Hippocampal formation (tissue), 2 donors: ENCODE results near the gene MPZL1.
A peak's percentile ranks its signal among the peaks of the same experiment; 100 is the strongest.
"Not testable (repeated sequence)": the region's sequence is repeated elsewhere in the genome, so short reads cannot be mapped to it uniquely, and the experiment has no call there.

Source experiments
- DNase-seq, 2 donors: peaks; one replicate each; lab custom pipeline; 2025; lab: John Stamatoyannopoulos, UW

Gene MPZL1

GRCh38 chr1:167719715-167720421 lies 1.9 kb upstream of the MPZL1 start:
- not testable (repeated sequence) for DNase-seq

DNA sequence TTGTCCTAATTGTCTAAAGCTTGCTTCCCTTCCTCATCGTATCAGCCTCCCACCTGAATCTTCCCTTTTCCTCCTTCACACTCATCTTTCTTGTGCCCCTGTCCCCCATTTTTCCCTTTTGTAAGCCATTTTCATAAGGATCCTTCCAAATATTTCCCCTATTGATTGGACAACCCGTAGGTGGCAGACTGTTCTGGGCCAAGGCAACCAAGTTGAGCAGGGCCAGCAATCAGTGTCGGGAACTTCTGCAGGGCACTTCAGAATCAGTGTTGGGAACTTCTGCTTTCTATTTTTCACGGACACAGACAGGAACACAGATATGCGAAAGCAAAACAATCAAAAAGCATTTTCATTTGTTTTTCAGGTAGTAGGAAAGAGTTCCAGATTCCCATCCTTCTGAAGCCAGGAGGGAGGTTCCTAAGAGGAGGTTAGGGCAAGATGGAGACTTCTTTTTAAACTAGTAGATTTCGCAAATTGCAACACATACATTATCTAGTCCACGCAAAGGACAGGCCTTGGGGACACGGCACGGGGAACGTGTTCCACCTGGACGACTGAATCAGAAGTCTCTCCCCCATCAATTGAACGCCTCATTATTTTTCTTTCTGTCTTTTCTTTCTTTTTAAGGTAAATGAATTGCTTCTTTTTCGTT lies 691 bp upstream of the MPZL1 start:
- peak; percentile 62 to 78 for DNase-seq

DNA sequence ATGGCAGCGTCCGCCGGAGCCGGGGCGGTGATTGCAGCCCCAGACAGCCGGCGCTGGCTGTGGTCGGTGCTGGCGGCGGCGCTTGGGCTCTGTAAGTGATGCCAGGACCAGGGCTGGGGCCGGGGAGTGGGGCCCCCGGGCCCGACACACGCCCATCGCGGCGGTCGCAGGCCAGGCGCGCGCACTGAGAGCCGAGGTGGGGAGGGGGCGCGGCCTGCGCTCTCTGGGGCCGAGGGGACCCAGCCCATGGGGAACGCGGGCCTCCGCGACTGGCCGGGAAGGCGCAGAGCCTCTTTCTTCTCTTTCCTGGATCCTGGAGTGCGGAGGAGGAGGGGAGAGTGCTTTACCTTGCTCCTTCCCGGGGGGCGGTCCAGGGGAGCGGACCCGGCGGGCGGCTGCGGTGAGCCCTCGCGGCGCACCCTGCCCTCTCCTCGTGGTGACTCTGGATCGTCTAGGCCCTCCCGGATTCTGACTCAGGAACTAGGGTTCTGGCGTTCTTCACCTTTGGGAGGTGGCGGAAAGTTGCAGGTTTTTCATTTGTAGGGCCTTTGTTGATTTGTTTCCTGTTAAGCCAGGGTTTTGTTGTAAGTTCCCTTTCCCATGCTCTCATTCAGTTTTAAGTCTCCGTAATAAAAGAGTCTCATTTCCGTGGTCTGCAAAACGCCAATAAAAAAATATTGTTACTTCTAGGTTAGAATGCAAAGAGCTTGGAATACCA lies 529 bp downstream of the MPZL1 start:
- DNase-seq: no peak

DNA sequence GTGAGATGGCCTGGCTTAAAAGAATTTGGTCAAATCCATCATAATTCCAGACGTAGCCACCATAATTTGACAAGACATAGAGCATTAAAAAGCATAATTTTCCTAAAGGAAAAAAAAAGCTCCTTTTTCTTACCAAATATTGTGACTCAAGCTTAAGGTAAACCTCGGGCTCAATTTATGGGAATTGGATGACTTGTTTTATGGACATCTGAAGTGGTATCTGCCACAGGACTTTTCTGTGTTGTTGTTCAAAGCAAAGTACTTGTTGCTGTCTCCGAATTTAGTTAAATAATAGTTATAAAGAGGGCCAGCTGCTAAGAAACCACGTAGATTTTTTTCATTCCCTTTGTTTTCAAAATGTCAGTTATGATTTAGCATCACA lies 1.1 kb downstream of the MPZL1 start:
- DNase-seq: no peak

- DNase-seq: no peak
Measured at GRCh38 chr1:167723707-167724323, 2.0 kb downstream of the MPZL1 start.

- no peak for DNase-seq
Measured at GRCh38 chr1:167726008-167726407, 4.2 kb downstream of the MPZL1 start.

DNA sequence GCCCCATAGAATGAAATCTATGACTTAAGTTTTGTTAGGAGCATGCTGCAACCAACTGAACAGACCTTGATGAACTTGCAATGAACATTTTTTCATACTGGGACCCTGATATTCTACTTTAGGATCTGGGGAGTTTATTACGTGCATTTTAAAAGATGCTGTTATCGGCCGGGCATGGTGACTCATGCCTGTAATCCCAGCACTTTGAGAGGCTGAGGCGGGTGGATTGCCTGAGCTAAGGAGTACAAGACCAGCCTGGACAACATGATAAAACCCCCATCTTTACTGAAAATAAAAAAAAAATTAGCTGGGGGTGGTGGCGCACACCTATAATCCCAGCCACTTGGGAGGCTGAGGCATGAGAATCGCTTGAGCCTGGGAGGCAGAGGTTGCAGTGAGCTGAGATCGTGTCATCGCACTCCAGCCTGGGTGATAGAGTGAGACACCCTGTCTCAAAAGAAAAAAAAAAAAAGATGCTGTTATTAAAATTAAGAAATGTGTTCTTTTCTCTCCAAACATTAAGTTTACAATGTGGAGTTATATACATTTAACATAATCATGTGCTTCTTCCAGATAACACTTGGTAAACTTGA lies 7.1 kb downstream of the MPZL1 start:
- DNase-seq: no peak

DNA sequence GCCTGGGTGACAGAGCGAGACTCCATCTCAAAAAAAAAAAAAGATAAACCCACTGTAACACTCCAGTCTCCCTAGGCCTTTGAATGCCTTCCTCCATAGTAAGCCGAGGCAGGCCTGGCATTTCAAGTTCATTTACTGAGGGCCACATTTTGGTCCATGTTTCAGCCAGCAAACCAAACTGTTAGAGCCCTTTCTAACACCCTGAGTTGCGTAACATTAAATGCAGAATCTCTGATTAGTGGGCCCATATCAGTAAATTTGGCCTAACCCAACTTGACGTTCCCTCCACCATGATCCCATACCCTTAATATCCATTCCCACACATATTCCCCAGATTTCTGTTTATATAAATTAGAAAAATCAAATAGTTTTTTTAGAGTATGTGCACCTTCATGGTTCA lies 12.4 kb downstream of the MPZL1 start:
- no peak for DNase-seq

GRCh38 chr1:167734841-167735240 lies 13.1 kb downstream of the MPZL1 start:
- no peak for DNase-seq

DNA sequence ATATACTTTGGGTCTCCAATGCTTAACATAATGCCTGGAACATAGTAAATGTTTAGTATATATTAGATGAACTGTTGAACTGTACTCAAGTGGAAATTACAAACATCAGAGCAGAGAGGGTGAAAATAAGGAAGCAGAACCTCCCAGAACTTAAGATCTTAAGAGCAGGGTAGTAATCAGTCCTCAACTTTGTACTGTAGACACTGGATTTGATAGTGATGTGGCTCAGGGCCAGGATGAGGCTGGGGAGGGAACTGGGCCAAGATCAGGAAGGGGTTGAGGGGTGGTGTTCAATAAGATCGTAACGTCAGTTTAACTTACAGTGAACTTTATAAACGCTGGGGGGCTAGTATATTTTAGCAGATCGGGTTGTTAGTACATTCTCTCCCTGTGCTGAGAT lies 15.4 kb downstream of the MPZL1 start:
- no peak for DNase-seq

GRCh38 chr1:167738158-167738557 lies 16.4 kb downstream of the MPZL1 start:
- DNase-seq: no peak

- DNase-seq: no peak
Measured at GRCh38 chr1:167739752-167740151, 18.0 kb downstream of the MPZL1 start.

DNA sequence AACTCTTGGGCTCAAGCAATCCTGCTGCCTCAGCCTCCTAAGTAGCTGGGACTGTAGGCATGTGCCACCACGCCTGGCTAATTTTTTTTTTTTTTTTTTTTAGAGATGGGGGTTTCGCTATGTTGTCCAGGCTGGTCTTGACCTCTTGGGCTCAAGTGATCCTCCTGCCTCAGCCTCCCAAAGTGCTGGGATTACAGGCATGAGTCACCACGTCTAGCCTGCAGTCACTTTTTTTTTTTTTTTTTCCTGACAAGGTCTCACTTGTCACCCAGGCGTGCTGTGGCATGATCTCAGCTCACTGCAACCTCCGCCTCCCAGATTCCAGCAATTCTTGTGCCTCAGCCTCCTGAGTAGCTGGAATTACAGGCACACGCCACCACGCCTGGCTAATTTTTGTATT lies 19.3 kb downstream of the MPZL1 start:
- not testable (repeated sequence) for DNase-seq

GRCh38 chr1:167742392-167743057 lies 20.7 kb downstream of the MPZL1 start:
- not testable (repeated sequence) for DNase-seq

DNA sequence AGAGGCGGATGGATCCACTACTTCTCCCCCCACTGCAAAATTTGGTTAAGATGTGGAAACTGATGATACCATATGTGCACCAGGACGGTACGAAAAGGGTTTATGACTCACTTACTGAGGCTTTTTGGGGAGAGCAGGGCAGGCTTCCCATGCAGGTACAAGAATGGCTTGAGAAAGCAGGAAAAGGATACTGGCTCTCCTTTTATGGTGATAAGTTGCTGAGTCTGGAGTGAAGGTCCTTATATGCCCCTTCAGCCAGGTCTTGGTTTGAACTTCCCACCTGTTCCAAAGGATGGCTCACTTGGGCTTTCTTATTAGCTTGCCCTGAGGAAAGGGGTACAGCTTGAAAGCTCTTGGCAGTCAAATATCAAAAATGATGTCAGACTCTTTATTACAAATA lies 23.1 kb downstream of the MPZL1 start:
- no peak for DNase-seq

- DNase-seq: no peak
Measured at GRCh38 chr1:167746013-167746672, 24.4 kb downstream of the MPZL1 start.

GRCh38 chr1:167746988-167747655 lies 25.3 kb downstream of the MPZL1 start:
- no peak for DNase-seq

DNA sequence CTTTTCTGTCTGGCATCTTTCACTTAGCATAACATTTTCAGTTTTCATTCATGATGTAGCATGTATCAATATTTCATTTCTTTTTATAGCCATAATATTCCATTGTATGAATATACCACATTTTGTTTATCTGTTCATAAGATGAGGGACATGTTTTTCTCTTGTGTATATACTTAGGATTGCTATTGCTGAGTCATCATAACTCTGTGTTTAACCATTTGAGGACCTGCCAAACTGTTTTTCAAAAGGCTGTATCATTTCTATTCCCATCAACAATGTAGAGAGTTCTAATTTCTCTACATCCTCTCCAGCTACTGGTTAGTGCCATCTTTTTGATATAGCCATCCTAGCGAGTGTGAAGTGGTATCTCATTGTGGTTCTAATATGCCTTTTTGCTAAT lies 26.2 kb downstream of the MPZL1 start:
- no peak for DNase-seq

- no peak for DNase-seq
Measured at GRCh38 chr1:167748906-167749305, 27.1 kb downstream of the MPZL1 start.

- no peak for DNase-seq
Measured at GRCh38 chr1:167749741-167750140, 28.0 kb downstream of the MPZL1 start.

- no peak for DNase-seq
Measured at GRCh38 chr1:167750641-167751040, 28.9 kb downstream of the MPZL1 start.
